Ovary (tissue), 3 donors: Measurements from ENCODE around the gene SETD7.

Experiments
- POLR2A ChIP-seq: fragments of 450-650 bp; IDR thresholded peaks from one replicate; pipeline ENCODE4 v1.6.1; 2017; ENCODE audit warnings: antibody characterized with exemption, mild to moderate bottlenecking, moderate library complexity
- TF ChIP-seq, protein P1 (sequence below), 3 donors: fragments of 450-650 bp in 2 of 3; fragments of 200-600 bp in 1 of 3; IDR thresholded peaks; one replicate each; pipeline versions ENCODE4 v1.5.1 to v1.8.0; 2016 to 2022; ENCODE audit warnings: antibody characterized with exemption in 3 of 3, mild to moderate bottlenecking in 1 of 3
- donor health status: DM: no; HTN: no; CAD: no.

DNA sequence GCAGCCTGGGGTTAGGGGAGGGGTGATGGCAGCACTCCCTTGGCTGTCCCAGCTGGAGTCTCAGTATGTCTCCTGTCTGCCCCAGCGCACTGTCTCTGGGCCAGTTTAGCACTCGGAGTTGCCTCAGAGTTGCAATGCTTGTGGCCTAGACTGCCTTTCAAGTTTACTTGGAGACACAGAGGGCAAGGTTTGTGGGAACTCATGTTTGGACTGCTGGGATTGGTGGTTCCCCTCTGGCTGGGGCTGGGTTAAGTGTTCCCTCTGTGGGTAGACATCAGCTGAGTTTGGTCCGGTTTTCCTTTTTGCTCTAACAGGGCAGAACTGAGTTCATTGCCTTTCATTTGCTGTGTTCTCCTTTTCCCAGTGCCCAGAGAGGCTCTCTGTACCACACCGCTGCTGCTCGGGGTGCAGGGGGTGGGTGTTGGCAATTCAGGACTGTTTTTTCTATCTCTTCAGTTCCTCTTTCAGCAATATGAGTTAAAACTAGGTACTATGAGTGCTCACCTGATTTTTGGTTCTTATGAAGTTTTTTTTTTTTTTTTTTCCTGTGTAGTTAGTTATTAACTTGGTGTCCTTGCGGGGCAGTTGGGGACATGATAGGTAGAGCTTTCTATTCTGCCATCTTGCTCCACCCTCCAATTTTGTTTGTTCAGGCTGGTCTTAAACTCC lies 84.9 kb downstream of the SETD7 start:
- no peak for TF ChIP-seq POLR2A
- TF ChIP-seq, protein P1, sequence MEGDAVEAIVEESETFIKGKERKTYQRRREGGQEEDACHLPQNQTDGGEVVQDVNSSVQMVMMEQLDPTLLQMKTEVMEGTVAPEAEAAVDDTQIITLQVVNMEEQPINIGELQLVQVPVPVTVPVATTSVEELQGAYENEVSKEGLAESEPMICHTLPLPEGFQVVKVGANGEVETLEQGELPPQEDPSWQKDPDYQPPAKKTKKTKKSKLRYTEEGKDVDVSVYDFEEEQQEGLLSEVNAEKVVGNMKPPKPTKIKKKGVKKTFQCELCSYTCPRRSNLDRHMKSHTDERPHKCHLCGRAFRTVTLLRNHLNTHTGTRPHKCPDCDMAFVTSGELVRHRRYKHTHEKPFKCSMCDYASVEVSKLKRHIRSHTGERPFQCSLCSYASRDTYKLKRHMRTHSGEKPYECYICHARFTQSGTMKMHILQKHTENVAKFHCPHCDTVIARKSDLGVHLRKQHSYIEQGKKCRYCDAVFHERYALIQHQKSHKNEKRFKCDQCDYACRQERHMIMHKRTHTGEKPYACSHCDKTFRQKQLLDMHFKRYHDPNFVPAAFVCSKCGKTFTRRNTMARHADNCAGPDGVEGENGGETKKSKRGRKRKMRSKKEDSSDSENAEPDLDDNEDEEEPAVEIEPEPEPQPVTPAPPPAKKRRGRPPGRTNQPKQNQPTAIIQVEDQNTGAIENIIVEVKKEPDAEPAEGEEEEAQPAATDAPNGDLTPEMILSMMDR (IDR thresholded peaks at IDR 0.05), result no peak
